Hematopoietic multipotent progenitor cell (in vitro differentiated cells): Measurements from ENCODE around the gene CLSTN3. TPM values are rescaled to one million over a fixed set of nuclear protein-coding genes. Genes with fewer than 3 reads are reported as not detected.

Source experiments
- DNase-seq, 3 donors: peaks; one replicate each; pipeline ENCODE4 v3.0.0-alpha.2; 2011 to 2015; ENCODE audit warnings: low read depth in 2 of 3, low spot score in 2 of 3
- total RNA-seq: library from RNA; depleted of rRNA; stranded (reverse); fragments of >200 nt; gene quantifications from one replicate; pipeline ENCODE4 v1.2.3, GENCODE V29; 2012

CLSTN3 gene
- 53.9 TPM for total RNA-seq

DNA sequence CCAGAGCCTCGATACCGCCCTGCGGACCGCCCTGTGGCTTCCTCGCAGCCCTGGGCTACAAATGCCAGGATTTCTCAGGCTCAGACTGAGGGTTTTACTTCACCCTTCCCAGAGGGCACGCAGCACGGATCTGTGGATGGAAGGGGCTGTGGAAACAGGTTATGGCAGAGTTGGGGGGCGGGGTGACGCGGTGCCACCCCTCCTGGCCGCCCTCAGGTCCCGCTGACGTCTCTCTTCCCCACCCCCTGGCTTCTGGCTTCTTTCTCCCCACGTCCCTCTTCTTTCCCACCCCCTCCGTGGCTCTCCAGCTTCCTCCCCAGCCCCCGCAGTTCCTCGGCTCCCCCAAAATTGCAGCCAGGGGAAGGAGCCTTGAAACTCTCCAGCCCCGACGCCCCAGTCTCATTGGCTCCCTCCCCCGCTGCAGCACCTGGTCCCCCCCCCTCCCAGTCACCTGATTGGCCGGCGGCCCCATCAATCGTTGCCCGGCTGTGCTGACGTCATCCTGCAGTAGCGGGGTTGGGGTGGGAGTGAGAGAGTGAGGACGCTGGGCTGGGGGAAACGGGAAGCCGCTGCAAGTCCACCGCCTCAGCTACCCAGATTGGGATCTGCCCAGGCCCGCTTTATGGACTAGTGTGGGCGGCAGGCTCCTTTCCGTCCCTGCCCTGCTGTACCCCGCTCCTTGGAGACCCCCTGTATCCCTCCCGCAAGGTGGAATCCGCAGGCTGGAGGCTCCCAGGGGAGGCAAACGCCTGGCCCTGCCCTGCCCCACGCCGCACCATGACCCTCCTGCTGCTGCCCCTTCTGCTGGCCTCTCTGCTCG lies at the start of gene CLSTN3:
TSS of gene CLSTN3 (plus strand) at position 500 of the 820 bp plus-strand sequence. CDS start at position 778, 278 bp downstream.
- DNase-seq: peak; percentile 68 to 92 (median 85)

DNA sequence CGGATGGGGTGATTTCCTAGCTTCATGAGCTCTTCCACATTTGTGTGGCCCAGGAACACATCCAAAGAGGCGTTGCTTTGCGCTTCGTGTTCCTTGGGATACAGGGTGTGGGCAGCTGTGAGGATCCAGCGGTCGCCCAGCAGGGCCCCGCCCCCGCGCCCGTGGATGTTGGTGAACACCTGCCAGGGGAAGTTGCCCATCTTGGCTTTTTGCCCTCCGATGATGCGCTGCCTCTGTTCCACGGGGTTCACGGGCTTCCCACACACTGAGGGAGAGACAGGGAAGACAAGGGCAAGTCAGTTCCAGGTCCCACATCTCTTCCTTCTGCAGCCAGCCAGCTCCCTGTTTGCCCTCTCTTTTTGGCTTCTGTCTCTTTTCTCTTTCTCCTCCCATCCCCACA lies 49.1 kb upstream of the CLSTN3 start:
- DNase-seq: no peak

DNA sequence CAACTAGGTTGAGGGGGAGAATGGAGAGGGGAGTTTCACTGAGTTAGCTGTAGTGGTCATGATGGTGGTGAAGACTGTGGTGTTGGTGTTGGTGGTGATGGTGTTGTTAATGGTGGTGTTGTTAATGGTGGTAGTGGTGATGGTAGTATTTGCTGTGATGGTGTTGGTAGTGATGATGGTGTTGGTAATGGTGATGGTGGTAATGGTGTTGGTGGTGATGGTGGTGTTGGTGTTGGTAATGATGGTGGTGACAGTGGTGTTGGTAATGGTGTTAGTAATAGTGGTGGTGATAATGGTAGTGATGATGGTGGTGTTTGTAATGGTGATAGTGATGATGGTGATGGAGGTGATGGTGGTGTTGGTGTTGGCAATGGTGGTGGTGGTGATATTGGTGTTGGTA lies 47.0 kb upstream of the CLSTN3 start:
- DNase-seq: no peak

GRCh38 chr12:7089196-7089871 lies 40.8 kb upstream of the CLSTN3 start:
- no peak for DNase-seq

GRCh38 chr12:7090222-7090998 lies 39.8 kb upstream of the CLSTN3 start:
- no peak for DNase-seq

DNA sequence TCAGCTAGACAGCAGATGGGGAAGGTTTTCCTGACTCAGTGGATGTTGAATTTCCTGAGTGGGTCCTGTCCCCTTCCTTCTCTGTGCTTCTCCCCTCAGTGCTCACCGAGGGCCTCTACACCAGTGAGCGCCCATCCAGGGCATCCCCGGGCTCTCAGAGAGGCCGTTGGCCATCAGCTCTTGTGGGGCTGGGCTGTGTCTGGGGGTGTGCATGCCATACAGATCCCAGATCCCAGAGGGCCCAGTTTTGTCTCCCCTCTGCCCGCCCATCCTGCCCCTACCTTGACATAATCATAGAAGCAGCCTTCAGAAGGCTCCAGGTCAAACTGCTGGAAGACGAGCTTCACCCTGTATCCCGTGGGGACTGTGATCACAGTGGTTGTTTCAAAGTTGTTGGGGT lies 39.0 kb upstream of the CLSTN3 start:
- no peak for DNase-seq

- DNase-seq: no peak
Measured at GRCh38 chr12:7091660-7092228, 38.4 kb upstream of the CLSTN3 start.

DNA sequence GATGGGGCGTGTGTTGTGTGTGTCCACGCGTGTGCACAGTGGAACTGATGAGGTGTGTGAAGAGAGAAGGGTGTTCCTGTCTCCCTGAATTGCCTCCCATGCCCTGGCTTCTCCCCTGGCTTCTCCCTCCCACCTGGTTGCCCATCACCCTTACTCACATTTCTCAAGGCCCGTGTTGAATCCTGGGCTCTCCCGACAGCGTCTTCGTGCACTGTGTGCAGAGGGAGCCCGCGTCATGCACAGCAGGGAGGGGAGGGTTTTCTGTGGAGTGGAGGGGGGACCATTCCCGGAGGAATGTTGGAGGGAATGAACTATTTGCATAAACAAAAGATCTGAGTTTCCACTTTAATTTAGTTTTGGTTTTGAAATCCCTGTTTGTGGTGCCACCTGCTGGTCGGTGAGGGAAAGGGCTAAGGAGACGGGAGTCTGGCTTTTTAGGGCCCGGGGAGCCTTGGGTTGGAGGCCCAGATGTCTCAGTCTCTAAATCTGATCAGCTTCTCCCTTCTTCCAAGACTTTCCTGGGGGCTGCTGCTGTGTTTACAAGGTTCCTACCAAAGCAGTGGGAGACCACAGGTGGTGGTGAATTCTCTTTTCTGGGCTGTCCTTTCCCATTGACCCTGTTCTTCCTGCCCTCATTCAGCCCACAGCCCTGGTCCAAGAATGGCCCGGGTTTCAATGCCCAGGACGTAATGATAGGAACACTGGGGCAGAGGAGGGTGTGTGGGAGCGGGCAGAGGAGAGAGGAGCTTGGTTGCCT lies 37.8 kb upstream of the CLSTN3 start, which contains the start of gene C1R:
TSS of gene C1R (minus strand) at position 217 of the 757 bp plus-strand sequence. CDS start at position 160, 57 bp downstream.
- DNase-seq: peak; percentile 40 to 80 (median 55)

DNA sequence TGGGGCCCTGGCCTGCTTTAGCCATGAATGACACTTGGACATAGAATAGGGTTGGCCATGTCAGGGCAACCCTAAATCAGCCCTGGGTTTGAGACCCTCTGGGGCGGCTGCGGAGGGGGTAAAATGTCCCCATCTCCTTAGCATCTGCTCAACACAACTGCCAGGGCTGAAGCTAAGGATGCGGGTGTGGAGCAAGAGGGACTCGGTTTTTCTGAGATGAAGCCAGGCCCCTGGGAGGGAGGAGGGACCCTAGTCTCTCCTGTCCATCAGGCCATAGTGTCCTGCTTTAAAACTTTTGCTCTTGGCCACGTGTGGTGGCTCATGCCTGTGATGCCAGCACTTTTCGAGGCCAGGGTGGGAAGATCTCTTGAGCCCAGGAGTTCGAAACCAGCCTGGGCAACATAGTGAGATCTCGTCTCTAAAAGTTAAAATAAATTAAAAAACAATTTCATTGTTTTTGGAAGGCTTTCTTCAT lies 37.1 kb upstream of the CLSTN3 start:
- DNase-seq: no peak

GRCh38 chr12:7093486-7093885 lies 36.7 kb upstream of the CLSTN3 start:
- no peak for DNase-seq

- no peak for DNase-seq
Measured at GRCh38 chr12:7093892-7094291, 36.3 kb upstream of the CLSTN3 start.

DNA sequence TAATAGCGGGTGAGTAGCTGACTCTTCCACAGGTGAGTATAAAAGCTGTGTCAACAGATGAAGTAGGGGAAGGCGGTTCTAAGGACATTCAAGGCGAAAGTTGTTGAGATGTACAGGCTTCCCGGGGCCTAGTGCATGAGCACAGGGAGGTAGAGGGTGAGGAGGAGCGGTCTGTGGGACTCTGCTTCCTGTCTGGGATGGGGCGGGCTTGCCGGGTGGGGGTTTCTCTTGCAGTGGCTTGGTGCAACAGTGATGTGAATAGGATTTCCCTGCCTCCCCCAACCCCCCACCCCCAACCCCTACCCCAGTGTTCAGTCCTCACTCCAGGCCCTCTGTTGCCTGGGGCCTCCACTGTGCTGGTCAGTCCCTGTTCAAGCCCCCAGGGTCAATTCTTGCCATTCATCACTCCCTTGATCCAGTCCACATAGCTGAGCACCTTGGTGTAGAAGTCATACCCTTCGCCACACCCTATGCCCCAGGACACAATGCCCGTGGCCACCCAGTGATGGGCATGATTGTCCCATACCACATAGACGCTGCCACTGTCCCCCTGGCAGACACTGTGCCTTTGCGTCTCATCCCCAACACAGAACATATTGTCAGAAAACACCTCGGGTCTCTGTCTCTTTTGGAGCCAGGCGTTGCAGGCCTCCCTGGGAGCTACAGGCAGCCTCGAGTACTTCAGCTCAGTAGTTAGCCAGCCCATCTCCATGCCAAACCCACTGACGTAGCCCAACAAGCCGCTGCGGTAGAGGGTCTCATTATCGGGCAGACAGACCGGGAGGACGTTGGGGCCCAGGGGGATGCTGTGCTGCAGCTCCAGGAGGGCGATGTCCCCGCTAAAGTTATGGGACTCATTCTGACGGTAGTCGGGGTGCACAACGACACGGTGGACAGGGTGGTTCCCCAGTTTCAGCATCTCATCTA lies 33.9 kb upstream of the CLSTN3 start:
- no peak for DNase-seq

GRCh38 chr12:7096979-7097378 lies 33.2 kb upstream of the CLSTN3 start:
- no peak for DNase-seq

GRCh38 chr12:7099290-7099996 lies 30.7 kb upstream of the CLSTN3 start:
- DNase-seq: no peak

DNA sequence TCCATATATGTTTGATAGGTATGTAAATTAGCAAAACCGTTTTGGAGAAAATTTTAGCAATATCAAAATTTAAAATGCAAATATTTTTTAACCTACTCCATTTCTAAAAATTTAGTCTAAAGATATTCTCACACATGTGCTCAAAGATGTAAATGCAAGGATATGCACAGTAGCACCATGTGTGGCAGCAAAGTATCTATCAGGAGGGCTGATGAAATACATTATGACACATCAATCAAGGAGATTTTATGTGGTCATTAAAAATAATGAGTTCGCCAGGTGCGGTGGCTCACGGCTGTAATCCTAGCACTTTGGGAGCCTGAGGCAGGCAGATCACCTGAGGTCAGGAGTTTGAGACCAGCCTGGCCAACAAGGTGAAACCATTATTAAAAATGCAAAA lies 29.9 kb upstream of the CLSTN3 start:
- DNase-seq: no peak

- DNase-seq: no peak
Measured at GRCh38 chr12:7101047-7101693, 29.0 kb upstream of the CLSTN3 start.

DNA sequence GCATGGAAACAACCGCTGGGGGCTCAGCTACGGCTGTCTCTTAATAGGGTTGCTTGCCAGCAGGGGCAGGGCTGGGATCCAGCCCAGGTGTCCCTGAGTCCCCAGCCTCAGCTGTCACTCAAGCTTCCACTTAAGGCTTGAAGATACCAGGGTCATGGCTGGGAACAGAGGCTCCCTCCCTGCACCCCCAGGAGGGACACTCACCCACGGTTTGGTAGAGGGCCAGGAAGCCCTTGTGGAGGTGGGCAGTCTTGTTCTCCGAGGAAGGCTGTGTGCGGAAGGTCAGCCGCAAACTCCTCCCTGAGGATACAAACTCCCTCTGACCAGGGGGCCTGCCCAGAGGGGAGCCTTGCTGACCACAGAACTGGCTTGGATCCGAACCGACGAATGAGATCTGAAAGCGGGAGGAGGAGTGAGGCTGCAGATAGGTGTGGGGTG lies 28.5 kb upstream of the CLSTN3 start:
- no peak for DNase-seq

DNA sequence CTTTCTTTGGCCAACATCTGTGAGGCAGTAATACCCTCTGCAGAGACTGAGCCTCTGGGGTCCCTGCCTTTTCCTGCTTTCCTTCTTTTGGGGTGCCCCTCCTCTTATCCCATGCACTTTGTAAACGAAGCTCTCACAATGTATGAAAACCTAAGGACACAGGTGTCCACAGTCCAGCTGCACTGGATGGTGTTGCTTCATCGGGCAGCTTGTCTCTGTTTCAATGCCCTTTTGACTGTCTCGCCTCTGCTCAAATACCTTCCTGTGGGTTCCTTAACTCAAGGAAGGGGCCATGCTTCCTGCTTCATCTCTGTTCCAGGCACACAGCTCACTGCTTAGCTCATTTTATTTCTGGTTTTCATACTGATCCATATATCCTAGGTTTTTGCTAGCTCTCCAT lies 27.6 kb upstream of the CLSTN3 start:
- no peak for DNase-seq
